ENCODE measurements around the gene ZBTB46.

DNA sequence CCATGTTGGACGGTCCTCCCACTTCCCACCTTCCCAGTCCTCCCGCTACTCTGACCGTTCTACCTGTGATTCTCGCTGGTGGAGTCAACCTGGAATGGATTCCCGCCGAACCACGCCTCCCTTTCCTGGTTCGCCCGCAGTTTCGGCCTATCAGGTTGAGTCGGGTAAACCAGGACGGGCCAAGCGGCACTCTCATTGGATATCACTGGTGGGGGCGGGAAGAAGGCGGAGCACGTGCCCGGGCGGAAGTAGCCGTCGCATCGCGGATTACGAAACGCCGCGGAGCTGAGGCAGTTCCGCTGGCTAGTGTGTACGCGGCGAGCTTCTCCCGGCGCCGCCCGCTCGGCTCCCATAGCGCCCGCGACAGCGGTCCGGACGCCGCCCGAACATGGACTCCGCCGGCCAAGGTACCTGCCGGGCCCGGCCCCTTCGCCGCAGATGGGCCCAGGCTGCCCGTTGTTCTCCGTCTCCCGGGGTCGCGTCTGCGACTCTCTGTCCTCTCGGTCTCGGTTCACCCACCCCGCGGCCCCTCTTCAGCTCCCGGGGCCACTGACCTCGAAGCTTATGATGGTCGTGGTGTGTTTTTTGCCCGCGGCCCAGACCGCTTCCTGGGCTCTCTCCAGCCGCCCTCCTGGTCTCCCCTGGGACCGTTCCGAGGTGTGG, 34.0 kb upstream of the ZBTB46 start, which contains the start of gene TPD52L2:
- TF ChIP-seq, protein P1, sequence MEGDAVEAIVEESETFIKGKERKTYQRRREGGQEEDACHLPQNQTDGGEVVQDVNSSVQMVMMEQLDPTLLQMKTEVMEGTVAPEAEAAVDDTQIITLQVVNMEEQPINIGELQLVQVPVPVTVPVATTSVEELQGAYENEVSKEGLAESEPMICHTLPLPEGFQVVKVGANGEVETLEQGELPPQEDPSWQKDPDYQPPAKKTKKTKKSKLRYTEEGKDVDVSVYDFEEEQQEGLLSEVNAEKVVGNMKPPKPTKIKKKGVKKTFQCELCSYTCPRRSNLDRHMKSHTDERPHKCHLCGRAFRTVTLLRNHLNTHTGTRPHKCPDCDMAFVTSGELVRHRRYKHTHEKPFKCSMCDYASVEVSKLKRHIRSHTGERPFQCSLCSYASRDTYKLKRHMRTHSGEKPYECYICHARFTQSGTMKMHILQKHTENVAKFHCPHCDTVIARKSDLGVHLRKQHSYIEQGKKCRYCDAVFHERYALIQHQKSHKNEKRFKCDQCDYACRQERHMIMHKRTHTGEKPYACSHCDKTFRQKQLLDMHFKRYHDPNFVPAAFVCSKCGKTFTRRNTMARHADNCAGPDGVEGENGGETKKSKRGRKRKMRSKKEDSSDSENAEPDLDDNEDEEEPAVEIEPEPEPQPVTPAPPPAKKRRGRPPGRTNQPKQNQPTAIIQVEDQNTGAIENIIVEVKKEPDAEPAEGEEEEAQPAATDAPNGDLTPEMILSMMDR (conservative IDR thresholded peaks at IDR 0.05), result no peak
- TF ChIP-seq ZFX (IDR thresholded peaks at IDR 0.05), result peak; percentile 46; the same call in 1 of the 2 replicates

Measured in C4-2B (cell line).